GM21423 (cell line): ENCODE measurements around the gene SLC9A9.
"Not testable (repeated sequence)": the region's sequence is repeated elsewhere in the genome, so short reads cannot be mapped to it uniquely, and the experiment has no call there.

ENCODE experiments used
- ATAC-seq: cut with Tn5 transposase; IDR thresholded peaks from one replicate; pipeline ENCODE4 v1.9.1; 2021; ENCODE audit warnings: mild to moderate bottlenecking, moderate library complexity; ENCODE audit not compliant: unreplicated experiment

SLC9A9 gene

DNA sequence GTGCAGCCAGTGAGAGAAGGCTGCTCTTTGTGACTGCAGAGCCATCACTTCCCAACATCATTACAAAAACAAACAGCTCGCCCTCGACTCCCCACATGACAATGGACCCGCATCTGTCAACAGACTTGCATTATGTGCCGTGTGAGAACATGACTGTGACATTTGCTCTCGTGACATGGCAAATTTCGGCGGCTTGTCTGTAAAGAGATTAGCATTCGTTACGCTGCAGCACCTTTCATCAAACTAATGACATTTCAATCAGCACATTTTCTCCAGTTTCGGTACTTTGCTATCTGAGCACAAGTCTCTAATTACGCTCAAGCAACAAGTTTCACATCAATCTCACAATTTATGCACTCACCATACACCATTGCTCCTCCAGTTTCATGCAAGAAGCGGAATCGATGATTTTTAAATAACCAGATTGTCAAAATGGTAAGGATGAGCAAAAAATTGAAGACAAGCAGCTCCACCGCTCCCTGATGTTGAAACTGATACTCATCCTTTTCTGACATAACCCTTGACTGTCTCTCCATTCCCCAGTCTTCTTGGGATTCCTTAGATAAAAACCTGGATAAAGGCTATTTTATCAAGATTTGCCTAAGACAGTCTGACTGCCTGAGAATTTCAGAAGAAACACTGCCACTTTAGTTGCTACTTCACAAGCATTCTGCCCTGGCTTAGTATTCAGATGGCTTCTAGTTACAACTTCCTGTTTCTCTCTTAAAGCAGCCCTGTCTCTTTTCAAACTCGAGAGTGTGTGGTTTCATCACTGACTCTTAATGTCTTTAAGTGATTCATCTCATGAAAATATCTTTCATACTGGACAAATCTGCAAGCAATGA, at the start of gene SLC9A9:
Gene SLC9A9 (minus strand): TSS at position 682 of the 845 bp plus-strand sequence. CDS start 146 bp downstream, at position 536.
- ATAC-seq: peak; percentile 91

DNA sequence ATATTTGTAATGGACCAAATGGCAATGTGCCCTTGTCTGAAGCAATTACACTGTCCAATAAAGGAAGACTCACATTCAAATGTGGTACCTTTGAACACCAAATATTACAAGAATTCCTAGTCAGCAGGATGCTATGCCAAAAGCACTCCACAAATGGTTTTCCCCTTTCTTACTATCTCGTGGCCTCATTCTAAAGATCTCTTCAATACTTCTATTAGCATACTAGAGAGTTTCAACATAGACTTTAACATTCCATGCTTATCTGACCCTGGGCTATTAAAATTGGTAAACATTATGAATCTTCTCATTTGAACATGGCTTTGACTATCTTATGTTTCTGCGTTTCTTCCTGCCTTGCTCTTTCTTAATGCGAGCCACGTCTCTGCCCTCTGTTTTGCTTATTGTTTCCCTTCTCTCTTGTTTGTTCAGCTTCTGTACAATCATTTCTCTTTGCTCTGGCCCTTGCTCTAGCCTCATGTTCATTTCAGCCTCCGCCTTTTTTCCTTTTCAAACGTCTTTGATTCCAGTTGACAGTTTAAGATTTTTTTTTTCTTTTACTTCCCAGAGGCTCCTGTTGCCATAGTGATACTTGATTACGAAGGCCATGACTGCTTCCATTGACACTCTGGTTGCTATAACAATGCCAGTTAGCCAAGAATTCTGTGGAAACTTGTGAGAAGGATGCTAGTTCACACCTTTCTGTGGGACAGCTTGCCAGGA, 49.5 kb upstream of the SLC9A9 start:
- ATAC-seq: no peak

DNA sequence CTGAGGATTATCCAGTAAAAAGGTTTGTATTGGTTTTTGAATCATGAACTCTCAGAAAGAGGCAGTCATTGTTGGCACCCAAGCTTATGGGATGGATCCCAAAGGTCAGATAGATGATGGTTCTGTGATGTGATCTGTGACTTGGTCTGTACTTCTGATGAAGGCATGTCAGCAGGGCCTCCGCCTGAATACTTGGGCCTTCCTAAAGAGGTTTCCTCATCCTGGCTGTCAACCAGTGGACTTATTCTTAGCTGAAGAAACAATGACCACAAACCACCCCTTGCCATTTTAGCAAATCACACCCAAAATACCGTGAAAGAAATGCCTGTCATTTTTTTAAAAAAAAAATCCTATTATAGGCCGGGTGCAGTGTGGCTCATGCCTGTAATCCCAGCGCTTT, 48.2 kb upstream of the SLC9A9 start:
- ATAC-seq: no peak

DNA sequence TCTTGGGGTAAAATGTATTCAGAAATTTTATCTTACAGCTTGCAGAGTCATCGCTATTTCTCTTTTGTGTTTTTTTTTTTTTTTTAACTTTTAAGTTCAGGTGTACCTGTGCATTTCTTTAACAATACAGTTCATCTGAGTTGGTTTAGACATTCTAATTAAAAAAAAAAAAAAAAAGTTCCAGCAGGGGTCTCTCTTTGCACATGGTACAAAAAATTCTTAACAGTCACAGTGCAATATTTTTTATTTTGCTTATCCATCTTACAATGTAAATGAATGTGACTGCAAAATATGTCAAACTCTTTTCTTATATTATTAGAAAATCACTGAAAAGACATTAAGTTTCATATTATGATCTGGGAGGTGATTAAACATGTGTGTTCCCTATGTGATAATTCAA, 47.5 kb upstream of the SLC9A9 start:
- ATAC-seq: no peak

DNA sequence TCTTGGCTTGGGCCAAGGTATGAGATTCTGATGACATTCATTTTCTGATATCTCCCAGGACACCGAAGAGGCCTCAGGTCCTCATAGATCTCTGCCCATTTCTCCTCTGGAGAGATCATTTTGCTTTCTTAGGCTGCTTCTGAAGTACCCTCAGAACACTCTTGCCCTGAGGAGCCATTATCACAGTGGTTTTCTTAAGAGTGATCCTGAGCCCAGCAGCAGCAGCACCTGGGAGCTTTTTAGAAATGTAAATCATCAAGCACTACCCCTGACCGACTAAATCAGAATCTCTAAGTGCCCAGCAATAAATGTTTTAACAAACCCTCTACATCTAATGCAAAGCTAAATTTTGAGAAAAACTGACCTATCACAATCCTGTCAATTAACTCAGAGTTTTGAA, 40.6 kb upstream of the SLC9A9 start:
- no peak for ATAC-seq

DNA sequence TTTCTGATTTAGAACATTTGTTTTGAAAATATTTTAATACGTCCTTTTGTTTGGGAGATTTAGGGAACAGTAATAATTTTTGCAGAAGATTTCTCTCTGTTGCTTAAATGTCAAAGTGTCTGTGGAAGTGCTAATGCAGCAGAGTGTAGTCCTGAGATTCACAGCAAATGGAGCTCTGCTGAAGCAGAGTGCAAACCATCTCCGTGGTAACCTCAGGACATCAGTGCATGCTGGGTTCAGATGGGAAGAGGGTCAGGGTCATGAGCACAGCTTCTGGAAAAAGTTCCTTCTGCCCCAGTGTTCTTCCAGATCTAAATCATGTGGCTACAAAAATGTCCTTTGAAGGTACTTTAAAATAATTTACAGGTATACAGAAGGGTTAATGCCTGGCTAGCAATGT, 39.9 kb upstream of the SLC9A9 start:
- no peak for ATAC-seq

DNA sequence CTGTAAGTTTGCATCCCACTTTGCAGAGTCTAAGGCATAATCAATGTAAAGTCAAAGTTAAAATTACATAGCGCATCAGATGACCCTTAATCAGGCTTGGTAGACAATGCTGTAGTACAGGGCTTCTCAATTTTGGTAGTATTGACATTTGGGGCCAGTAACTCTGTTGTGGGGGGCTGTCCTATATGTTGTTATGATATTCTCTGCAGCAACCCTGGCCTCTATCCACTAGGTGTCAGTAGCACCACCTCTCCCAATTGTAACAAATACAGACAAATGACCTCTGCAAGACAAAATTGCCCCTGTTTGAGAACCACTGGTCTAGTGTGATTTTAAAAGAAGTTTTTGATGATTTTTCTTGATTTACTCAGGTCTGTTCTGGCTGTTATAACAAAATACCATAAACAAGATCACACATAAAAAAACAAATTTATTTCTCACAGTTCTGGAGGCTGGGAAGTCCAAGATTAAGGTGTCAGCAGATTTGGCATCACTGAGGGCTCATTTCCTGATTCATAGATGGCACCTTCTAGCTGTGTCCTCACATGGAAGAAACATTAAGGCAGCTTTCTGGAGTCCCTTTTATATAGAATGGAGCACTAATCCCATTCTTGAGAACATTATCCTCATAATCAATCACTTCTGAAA, 37.6 kb upstream of the SLC9A9 start:
- ATAC-seq: peak; percentile 91

DNA sequence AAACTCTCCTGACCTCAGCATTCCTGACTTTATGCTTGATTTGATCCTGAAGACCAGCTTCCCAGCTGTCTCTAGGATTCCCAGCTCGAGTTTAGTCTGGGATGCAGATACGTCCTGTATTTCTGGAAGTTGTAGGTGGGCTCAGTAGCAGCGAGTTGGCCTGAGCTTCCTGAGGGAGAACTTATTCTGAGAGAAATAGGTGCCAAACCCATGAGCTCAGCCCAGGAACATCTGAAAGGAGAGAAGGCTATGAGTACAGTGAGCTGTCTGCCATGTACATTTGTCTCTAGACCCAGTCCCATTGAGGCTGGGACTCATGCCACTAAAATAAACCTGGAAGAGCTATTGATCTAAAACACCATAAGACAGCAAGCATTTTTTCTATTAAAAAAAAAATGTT, 36.6 kb upstream of the SLC9A9 start:
- no peak for ATAC-seq

DNA sequence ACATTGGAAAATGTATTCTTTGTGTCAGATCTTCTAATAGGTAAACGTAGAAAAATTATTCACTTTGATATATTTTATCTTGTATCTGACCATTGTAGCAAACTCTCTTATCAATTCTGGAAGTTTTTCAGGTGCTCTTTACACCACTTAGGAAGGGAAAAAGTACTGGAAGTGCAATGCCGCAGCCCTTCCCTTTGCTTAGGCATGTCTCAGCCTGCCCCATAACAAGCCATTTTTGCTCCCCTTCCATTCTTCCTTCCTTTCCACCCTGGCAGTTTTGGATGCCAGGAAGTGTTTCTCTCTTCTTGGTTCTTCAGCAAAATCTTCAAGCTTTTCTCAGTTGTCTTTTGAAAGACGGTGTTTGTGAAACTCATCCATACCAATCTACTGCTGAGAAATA, 34.9 kb upstream of the SLC9A9 start:
- ATAC-seq: no peak

DNA sequence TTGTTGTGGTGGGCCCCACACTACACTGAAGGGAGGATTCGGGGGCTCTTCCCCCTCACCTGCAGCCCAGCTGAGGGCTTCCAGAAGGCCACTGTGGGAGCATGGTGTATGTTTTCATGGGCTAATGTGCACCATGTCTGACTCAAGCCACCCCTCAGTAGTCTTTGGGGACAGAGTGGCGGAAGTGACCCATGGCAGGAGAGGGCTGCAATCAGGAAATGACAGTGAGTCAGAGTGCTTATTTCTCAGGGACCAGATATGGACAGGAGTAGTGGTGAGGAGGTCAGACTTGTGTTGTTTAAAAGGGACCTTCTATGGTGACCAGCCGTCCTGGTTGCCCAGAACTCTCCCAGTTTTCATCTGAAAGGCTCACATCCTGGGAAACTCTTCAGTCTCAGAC, 32.8 kb upstream of the SLC9A9 start:
- ATAC-seq: no peak

DNA sequence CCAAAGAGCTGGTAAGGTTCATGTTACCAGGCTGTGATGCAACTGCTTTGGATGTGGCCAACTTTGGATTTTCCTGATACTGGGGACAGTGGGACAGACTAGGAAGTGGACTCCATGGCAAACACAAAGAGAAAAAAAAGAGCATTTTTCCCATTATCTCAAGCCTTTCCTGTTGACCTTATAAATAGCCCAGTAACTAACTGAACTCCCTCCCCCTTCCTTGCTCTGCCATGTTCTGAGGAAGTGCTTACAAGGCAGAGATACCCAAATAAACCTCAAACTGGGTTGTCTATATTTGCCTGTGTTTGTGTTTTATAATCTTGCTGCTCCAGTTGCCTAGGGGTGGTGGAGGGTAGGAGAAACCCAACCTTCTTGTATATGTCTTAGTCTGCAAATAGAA, 27.3 kb upstream of the SLC9A9 start:
- no peak for ATAC-seq

DNA sequence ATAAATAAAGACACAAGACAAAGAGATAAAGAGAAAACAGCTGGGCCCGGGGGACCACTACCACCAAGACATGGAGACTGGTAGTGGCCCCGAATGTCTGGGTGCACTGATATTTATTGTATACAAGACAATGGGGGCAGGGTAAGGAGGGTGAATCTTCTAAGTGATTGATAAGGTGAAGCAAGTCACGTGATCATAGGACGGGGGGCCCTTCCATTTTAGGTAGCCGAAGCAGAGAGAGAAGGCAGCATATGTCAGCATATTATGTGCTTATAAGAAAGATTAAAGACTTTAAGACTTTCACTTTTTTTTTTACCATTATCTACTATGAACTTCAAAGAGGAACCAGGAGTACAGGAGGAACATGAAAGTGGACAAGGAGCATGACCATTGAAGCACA, 25.3 kb upstream of the SLC9A9 start:
- ATAC-seq: not testable (repeated sequence)

DNA sequence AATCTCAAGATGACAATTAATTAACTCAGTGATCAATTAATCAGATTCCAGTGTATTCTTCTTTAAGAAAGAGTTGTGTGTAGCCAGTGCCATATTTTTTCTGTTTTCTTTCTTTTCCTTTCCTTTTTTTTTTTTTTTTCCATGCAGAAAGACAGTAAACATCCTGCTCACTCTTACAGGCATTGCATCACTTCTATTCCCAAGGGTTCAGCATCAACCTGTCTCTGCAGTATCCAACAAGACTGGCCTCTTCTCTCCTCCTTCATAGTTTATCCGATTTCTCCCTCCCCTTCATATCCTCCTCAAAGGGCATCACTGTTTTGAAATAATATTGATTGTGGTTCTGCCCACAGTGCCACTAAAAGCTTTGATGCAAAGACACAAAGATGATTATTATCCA, 17.0 kb upstream of the SLC9A9 start:
- no peak for ATAC-seq

DNA sequence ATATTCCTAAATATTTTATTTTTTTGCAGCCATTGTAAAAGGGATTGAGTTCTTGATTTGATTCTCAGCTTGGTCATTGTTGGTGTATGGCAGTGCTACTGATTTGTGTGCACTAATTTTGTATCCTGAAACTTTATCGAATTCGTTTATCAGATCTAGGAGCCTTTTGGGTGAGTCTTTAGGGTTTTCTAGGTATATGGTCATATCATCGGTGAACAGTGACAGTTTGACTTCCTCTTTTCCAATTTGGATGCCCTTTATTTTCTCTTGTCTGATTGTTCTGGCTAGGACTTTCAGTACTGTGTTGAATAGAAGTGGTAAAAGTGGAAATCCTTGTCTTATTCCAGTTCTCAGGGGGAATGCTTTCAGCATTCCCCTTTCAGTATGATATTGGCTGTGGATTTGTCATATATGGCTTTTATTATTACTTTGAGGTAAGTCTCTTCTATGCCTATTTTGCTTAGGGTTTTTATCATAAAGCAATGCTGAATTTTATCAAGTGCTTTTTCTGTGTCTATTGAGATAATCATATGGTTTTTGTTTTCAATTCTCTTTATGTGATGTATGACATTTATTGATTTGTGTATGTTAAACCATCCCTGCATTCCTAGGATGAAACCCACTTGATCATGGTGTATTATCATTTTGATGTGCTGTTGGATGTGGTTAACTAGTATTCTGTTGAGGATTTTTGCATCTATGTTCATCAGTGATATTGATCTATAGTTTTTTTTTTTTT, 11.4 kb upstream of the SLC9A9 start:
- no peak for ATAC-seq

DNA sequence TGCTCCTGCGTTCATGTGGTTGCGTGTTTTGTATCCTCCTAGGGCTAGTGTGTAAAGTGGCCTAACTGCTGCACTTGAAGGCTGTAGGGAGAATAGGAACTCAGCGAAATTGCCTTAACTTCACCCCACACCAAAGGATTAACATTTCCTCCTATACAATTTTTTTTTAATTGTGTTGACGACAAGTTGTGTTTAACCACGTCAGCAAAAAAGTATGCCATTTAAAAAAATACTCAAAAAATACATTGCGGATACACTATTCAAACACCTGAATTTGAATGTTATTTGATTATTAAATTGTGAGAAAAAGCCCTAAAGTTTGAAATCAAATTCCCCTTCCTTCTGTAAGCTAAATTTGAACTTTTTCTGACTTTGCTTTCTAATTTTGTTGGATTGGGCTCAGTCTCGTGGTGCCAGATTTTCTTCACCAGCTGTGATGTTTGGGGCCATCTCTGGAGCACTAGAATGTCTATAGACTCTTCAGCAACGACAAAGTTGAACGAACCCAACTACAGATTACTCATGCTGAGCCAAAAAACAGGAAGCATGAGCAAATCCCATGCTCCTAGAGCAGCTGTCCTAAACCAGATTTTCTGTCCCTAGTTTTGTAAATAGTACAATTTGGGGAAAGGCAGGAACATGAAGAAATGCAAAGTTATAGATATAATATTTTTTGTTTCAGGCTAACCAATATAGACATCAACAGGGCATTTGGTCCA, 8.1 kb upstream of the SLC9A9 start:
- ATAC-seq: no peak

DNA sequence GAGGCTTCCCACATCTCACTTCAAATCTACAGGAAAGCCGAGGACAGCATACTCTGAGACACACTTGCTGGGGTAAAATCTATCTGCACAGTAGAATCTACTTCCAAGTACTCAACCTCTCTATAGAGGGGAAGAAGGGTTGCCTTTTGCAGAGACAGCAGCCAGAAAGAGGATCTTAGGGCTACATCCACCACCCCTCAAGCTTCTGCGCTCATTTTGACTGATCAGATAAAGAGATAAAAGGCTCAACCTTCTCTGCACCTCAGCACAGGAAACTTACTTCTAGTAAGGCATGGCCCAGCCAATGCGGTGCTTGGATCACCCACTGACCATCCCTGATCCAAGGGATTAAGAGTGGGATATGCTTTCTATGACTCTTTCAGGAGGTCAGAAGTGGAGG, 6.9 kb upstream of the SLC9A9 start:
- ATAC-seq: no peak

DNA sequence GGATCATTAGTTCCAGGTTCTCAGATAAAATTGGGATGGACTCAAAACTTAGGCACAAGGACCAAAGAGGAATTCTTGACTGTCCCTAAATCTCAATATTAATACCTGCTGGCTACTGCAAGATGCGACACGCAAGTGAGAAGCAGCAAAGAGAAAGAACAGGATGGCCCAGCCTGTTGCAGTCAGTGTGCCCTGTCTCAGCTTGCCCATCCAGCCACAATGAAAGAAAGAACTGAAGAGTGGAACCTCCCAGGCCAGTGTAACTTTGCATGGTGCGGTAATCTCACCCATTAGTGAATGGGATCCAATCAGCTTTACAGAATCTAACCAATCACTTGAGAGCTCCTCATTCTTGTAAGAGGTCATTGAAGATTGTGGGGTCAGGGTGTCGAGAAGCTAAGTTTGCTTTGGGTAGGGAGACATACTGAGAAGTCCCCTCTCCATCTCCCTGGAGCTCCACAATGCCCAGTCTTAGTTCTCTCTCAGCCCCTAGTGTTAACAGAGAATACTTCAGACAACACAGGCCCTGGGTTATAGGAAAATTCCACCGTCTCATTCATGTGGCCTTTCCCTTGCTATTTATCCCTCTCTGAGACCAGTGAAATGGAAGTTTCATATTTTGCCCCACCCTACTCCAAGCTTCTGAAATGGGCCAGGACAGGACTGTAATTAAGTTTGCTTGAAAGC, 3.2 kb upstream of the SLC9A9 start:
- ATAC-seq: no peak

DNA sequence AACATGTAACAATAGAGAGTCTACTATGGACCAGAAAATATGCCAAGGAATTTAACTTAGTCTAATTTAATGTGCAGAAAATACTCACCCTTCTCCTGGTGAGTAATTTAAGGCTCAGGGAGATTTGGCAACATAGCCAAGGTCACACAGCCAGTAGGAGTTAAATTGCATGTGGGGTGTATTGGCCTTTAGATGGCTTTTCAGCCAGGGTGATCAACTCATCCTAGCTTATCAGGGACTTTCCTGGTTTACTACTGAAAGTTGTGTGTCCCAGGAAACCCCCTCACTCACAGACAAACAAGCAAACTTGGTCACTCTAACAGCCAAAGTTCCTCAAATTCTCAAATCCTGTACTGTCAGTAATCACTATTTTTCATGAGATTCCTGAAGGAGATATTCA, 2.6 kb upstream of the SLC9A9 start:
- no peak for ATAC-seq

DNA sequence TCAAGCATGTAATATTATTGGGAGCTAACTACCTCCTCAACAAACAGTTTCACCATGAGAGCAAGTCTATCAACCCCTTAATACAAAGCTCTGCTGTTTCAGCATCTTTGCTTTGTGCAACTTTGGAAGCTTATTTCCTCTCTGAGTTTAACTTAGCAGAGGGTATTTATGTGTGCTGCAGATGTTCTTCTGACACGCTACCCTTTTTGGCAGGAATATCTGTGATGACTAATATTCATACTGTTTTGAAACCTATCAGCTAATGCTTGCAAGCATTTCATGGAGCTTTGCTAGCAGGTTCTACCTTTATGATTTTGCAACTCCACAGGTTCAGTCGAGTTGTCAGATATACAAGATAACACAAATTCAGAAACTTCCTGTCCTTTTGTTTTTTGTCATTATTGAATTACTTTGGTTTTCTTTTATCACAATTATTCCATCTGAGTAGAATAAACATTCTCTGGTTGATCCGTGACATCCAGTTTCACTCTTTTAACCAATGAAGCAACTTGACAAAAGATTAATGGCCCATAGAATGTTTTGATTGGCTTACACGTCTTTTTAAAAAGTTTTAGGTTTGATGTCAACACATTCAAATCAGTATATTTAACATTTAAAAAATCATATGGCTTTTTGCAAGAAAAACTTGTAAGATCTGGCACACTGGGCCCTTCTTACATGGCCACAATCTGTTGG, 1.7 kb upstream of the SLC9A9 start:
- peak; percentile 32 for ATAC-seq
